ENCODE results near the gene KLHL2. TPM values are rescaled to one million over a fixed set of nuclear protein-coding genes. Genes with fewer than 3 reads are reported as not detected.

KLHL2 gene
- total RNA-seq, 1 experiment from 2014 or later = 26.4 TPM

DNA sequence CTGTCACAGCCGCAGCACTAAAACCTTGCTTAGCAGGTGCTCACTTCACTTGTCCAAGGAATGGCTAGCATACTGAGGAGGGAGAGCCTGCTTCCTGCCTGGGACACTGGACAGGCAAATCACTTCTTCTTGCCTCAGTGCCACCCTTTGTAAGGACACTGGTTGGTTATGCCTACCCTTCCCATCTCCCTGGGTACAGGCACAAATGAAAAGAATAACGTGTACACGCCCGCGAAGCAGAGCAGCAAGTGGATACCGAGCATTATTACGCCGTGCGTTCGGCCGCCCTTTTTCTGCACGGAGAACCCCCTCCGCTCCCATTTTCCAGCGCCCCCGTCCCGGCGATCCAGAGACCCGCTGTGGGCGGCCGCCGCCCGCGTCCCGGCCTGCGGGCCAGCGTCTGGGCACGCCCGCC, 338 bp upstream of the KLHL2 start:
- Histone ChIP-seq H3K4me3 (peak overlapping the region; percentile 78), H3F3A (ENCODE audit: insufficient read depth, low read depth) (peaks cover 19% of the 10 kb centered on the region; the same call in 1 of the 2 replicates), H3K36me3 (ENCODE audit: low read depth) (no peaks in the 10 kb centered on the region), H3K27ac (no peak overlapping the region), H4K20me1 (ENCODE audit: insufficient read depth) (no peaks in the 10 kb centered on the region), H3K27me3 (ENCODE audit: insufficient read depth, low read depth) (no peaks in the 10 kb centered on the region), H3K4me2 (peak overlapping the region; percentile 92), H3K9me3 (ENCODE audit: insufficient read depth, low read depth) (no peaks in the 10 kb centered on the region), H2AFZ (peak overlapping the region; percentile 78), H3K9me2 (ENCODE audit: insufficient read depth) (no peaks in the 10 kb centered on the region), H3K4me1 (replicated peaks; ENCODE audit: insufficient read depth) (peaks cover 69% of the 10 kb centered on the region), H3K79me2 (ENCODE audit: low read depth) (peaks cover 45% of the 10 kb centered on the region)
- BruUV-seq (replicated peaks) = no TSS peak
- no peak for DNase-seq
- POLR2A ChIA-PET (ENCODE audit: unreplicated experiment) = no interaction called here
- no peak for TF ChIP-seq EZH2 (IDR thresholded peaks at IDR 0.05; ENCODE audit: low read depth)
- TF ChIP-seq, protein P1, sequence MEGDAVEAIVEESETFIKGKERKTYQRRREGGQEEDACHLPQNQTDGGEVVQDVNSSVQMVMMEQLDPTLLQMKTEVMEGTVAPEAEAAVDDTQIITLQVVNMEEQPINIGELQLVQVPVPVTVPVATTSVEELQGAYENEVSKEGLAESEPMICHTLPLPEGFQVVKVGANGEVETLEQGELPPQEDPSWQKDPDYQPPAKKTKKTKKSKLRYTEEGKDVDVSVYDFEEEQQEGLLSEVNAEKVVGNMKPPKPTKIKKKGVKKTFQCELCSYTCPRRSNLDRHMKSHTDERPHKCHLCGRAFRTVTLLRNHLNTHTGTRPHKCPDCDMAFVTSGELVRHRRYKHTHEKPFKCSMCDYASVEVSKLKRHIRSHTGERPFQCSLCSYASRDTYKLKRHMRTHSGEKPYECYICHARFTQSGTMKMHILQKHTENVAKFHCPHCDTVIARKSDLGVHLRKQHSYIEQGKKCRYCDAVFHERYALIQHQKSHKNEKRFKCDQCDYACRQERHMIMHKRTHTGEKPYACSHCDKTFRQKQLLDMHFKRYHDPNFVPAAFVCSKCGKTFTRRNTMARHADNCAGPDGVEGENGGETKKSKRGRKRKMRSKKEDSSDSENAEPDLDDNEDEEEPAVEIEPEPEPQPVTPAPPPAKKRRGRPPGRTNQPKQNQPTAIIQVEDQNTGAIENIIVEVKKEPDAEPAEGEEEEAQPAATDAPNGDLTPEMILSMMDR (conservative IDR thresholded peaks at IDR 0.05) = no peak
- intact Hi-C loops (cut with micrococcal nuclease; ENCODE audit: unreplicated experiment) = loop anchor here (10.0 kb wide), 1 partner anchor 258 kb away; no protein-coding TSS in a partner anchor
- CTCF ChIA-PET = no interaction called here

DNA sequence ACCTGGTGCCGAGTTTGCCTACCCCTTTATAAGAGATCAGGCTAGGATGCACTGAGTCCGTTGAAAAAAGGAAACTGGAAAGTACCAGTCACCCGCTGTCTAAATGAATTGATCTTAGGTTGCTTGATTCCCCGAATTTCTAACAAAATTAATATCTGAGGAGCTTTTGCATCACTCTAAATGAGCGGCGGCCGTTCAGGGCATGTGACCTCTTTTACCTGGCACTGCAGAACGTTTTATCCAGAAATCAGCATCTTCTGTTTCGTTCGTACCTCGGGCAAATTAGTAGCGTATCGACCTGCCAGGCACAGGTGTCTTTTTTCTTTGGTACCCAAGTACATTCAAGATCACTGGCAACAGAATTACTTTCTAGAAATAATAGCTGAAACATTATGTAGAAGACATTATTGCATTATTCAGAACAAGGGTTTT, 876 bp downstream of the KLHL2 start:
- BruUV-seq (replicated peaks) = no TSS peak
- intact Hi-C loops (cut with micrococcal nuclease; ENCODE audit: unreplicated experiment) = loop anchor here (2.0 to 10.0 kb wide), 2 partner anchors 119 to 257 kb away; partner anchors contain the start of gene MSMO1
- Histone ChIP-seq H4K20me1 (ENCODE audit: insufficient read depth) (no peaks in the 10 kb centered on the region), H3F3A (ENCODE audit: insufficient read depth, low read depth) (peaks cover 19% of the 10 kb centered on the region; the same call in 1 of the 2 replicates), H3K4me1 (replicated peaks; ENCODE audit: insufficient read depth) (peaks cover 68% of the 10 kb centered on the region), H3K4me2 (peak overlapping the region; percentile 74), H3K27ac (no peak overlapping the region), H3K79me2 (ENCODE audit: low read depth) (peaks cover 54% of the 10 kb centered on the region), H3K4me3 (peak overlapping the region; percentile 77), H3K9me2 (ENCODE audit: insufficient read depth) (no peaks in the 10 kb centered on the region), H3K27me3 (ENCODE audit: insufficient read depth, low read depth) (no peaks in the 10 kb centered on the region), H3K36me3 (ENCODE audit: low read depth) (no peaks in the 10 kb centered on the region), H2AFZ (peak overlapping the region; percentile 75), H3K9me3 (ENCODE audit: insufficient read depth, low read depth) (no peaks in the 10 kb centered on the region)
- no peak for TF ChIP-seq EZH2 (IDR thresholded peaks at IDR 0.05; ENCODE audit: low read depth)
- CTCF ChIA-PET = no interaction called here
- DNase-seq = no peak
- POLR2A ChIA-PET (ENCODE audit: unreplicated experiment) = interaction anchor here (0.7 kb wide), 2 partner anchors 8 to 18 kb away, joined by 3 to 4 read pairs; no protein-coding TSS in a partner anchor

DNA sequence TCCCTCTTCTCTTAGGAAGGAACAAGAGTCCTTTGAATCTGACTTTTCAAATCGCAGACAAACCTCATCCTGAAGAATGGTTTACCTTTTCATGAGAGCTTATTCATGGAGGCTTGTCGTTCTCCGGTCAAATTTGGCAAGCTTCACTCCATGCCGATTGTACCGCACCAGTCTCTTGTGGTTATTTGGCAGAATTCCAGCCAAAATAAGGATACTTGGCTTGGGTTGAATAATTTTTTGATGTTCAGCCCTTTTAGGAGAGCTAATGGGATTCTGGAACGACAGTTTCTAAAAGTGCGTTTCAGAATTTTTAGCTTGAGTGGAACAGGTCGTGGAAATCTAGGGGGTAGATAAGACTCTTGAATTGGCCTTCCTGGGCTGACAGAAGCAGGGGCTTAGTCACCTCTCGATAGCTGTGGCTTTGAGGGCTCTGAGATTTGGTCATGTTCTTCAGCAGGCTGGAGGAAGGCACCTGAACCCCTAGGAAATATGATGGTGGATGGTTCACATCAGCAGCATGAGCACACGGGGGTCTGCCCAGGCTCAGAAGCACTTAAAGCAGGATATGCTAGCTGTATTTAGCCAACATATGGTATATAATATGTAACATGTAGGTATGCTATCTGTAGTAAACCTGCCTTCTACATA, 1.5 kb downstream of the KLHL2 start:
- Histone ChIP-seq H3K4me2 (peak overlapping the region; percentile 74), H3K9me3 (ENCODE audit: insufficient read depth, low read depth) (no peaks in the 10 kb centered on the region), H4K20me1 (ENCODE audit: insufficient read depth) (no peaks in the 10 kb centered on the region), H3K9me2 (ENCODE audit: insufficient read depth) (no peaks in the 10 kb centered on the region), H3F3A (ENCODE audit: insufficient read depth, low read depth) (peaks cover 16% of the 10 kb centered on the region; the same call in 1 of the 2 replicates), H3K27ac (no peak overlapping the region), H2AFZ (no peak overlapping the region), H3K4me1 (replicated peaks; ENCODE audit: insufficient read depth) (peaks cover 68% of the 10 kb centered on the region), H3K79me2 (ENCODE audit: low read depth) (peaks cover 60% of the 10 kb centered on the region), H3K27me3 (ENCODE audit: insufficient read depth, low read depth) (no peaks in the 10 kb centered on the region), H3K36me3 (ENCODE audit: low read depth) (no peaks in the 10 kb centered on the region), H3K4me3 (peak overlapping the region; percentile 77; the same call in 1 of the 2 replicates)
- BruUV-seq (replicated peaks) = TSS peak; percentile 50
- ChIA-PET CTCF (interaction anchor here (0.5 kb wide), 1 partner anchor 1327 kb away, joined by 4 read pairs; no protein-coding TSS in a partner anchor), POLR2A (ENCODE audit: unreplicated experiment) (interaction anchor here (0.7 kb wide), 2 partner anchors 9 to 18 kb away, joined by 3 to 4 read pairs; no protein-coding TSS in a partner anchor)
- intact Hi-C loops (cut with micrococcal nuclease; ENCODE audit: unreplicated experiment) = loop anchor here (2.0 to 10.0 kb wide), 2 partner anchors 118 to 256 kb away; partner anchors contain the start of gene MSMO1
- no peak for DNase-seq
- TF ChIP-seq EZH2 (IDR thresholded peaks at IDR 0.05; ENCODE audit: low read depth) = no peak
- TF ChIP-seq, protein P1 (conservative IDR thresholded peaks at IDR 0.05) = no peak

Measured in PC-9 (cell line).